ENCODE measurements around the gene BARHL2. TPM values are rescaled to one million over a fixed set of nuclear protein-coding genes. Genes with fewer than 3 reads are reported as not detected.

The BARHL2 gene
- total and polyA plus RNA-seq, 2 donors (not counting 3 experiments of a cell fraction or from before 2014, with no cell fraction given), result not detected

GRCh38 chr1:90720145-90720636, 3.1 kb upstream of the BARHL2 start:
- FAIRE-seq, result no peak
- Histone ChIP-seq H3K27ac (ENCODE audit: insufficient read depth, low read depth, low read length) (no peak overlapping the region), H3K79me2 (ENCODE audit: control insufficient read depth, insufficient read depth, low read length) (no peaks in the 10 kb centered on the region), H3K9ac (replicated peaks; ENCODE audit: extremely low read depth, insufficient read depth, low read length) (no peak overlapping the region), H2AFZ (ENCODE audit: low read depth, low read length) (no peak overlapping the region), H3K27me3 (ENCODE audit: control insufficient read depth in 2 of 2, insufficient read depth in 2 of 2, low read length in 2 of 2) (peaks cover 82 to 97% of the 10 kb centered on the region in 2 experiments), H3K9me3 (replicated peaks; ENCODE audit: control insufficient read depth, insufficient read depth, low read length) (no peaks in the 10 kb centered on the region), H3K36me3 (ENCODE audit: control insufficient read depth in 2 of 2, extremely low read depth in 1 of 2, insufficient read depth in 2 of 2, low read length in 2 of 2) (no peaks in the 10 kb centered on the region), H3K9me1 (replicated peaks; ENCODE audit: control insufficient read depth, extremely low read depth, insufficient read depth, low read length) (no peaks in the 10 kb centered on the region), H3K4me3 (replicated peaks in 1 of 3; ENCODE audit: insufficient read depth in 1 of 3, low read depth in 1 of 3, low read length in 3 of 3) (no peak overlapping the region), H3K4me1 (ENCODE audit: control insufficient read depth, extremely low read depth, insufficient read depth, low read length) (no peaks in the 10 kb centered on the region), H4K20me1 (replicated peaks; ENCODE audit: control insufficient read depth, extremely low read depth, insufficient read depth, low read length) (no peaks in the 10 kb centered on the region), H3K4me2 (ENCODE audit: insufficient read depth, low read length) (no peak overlapping the region)
- CTCF ChIA-PET, result interaction anchor here (0.7 to 4.8 kb wide), 7 partner anchors 11 to 558 kb away, joined by 3 to 117 read pairs (median 16); no protein-coding TSS in a partner anchor
- no TSS peak for BruUV-seq (replicated peaks)
- no peak for DNase-seq (ENCODE audit: low read depth, low spot score)
- POLR2A ChIA-PET, result no interaction called here
- TF ChIP-seq EZH2 (IDR thresholded peaks at IDR 0.05; ENCODE audit: borderline replicate concordance, low read depth, low read length, severe bottlenecking) (peak; percentile 9), JUN (IDR thresholded peaks at IDR 0.05; ENCODE audit: borderline replicate concordance, insufficient read depth, insufficient read length, low read depth) (no peak)
- intact Hi-C loops (cut with micrococcal nuclease) (loop anchor here (2.0 to 5.0 kb wide), 2 partner anchors 557 to 673 kb away; no protein-coding TSS in a partner anchor), dilution Hi-C loops (cut with MboI; ENCODE audit: extremely low pct_ligation_motif_present, low sequenced_read_pairs) (no loop called here)

GRCh38 chr1:90719330-90720144, 2.4 kb upstream of the BARHL2 start:
- BruUV-seq (replicated peaks), result no TSS peak

More at GRCh38 chr1:90719330-90720144, 2.4 kb upstream of the BARHL2 start:
- Histone ChIP-seq H3K79me2 (ENCODE audit: control insufficient read depth, insufficient read depth, low read length) (no peaks in the 10 kb centered on the region), H3K27me3 (ENCODE audit: control insufficient read depth in 2 of 2, insufficient read depth in 2 of 2, low read length in 2 of 2) (peaks cover 81 to 97% of the 10 kb centered on the region in 2 experiments), H3K9me1 (replicated peaks; ENCODE audit: control insufficient read depth, extremely low read depth, insufficient read depth, low read length) (no peaks in the 10 kb centered on the region), H3K9ac (replicated peaks; ENCODE audit: extremely low read depth, insufficient read depth, low read length) (no peak overlapping the region), H3K36me3 (ENCODE audit: control insufficient read depth in 2 of 2, extremely low read depth in 1 of 2, insufficient read depth in 2 of 2, low read length in 2 of 2) (no peaks in the 10 kb centered on the region), H4K20me1 (replicated peaks; ENCODE audit: control insufficient read depth, extremely low read depth, insufficient read depth, low read length) (no peaks in the 10 kb centered on the region), H3K4me1 (ENCODE audit: control insufficient read depth, extremely low read depth, insufficient read depth, low read length) (no peaks in the 10 kb centered on the region), H3K4me3 (replicated peaks in 1 of 3; ENCODE audit: insufficient read depth in 1 of 3, low read depth in 1 of 3, low read length in 3 of 3) (no peak overlapping the region), H2AFZ (ENCODE audit: low read depth, low read length) (no peak overlapping the region), H3K27ac (ENCODE audit: insufficient read depth, low read depth, low read length) (no peak overlapping the region), H3K9me3 (replicated peaks; ENCODE audit: control insufficient read depth, insufficient read depth, low read length) (no peaks in the 10 kb centered on the region), H3K4me2 (ENCODE audit: insufficient read depth, low read length) (no peak overlapping the region)
- ChIA-PET CTCF (interaction anchor here (1.4 to 4.8 kb wide), 6 partner anchors 12 to 447 kb away, joined by 3 to 117 read pairs (median 36); no protein-coding TSS in a partner anchor), POLR2A (no interaction called here)
- FAIRE-seq (no peak), DNase-seq (ENCODE audit: low read depth, low spot score) (no peak)
- intact Hi-C loops (cut with micrococcal nuclease) (loop anchor here (2.0 to 5.0 kb wide), 2 partner anchors 558 to 673 kb away; no protein-coding TSS in a partner anchor), dilution Hi-C loops (cut with MboI; ENCODE audit: extremely low pct_ligation_motif_present, low sequenced_read_pairs) (no loop called here)
- TF ChIP-seq MYC (IDR thresholded peaks at IDR 0.05; ENCODE audit: low read depth, low read length) (no peak), FOS (IDR thresholded peaks at IDR 0.05; ENCODE audit: borderline replicate concordance, insufficient read depth, low read length) (no peak), EZH2 (IDR thresholded peaks at IDR 0.05; ENCODE audit: borderline replicate concordance, low read depth, low read length, severe bottlenecking) (peak; percentile 87)
- TF ChIP-seq, protein P1, sequence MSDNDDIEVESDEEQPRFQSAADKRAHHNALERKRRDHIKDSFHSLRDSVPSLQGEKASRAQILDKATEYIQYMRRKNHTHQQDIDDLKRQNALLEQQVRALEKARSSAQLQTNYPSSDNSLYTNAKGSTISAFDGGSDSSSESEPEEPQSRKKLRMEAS (IDR thresholded peaks at IDR 0.05; ENCODE audit: insufficient read depth, insufficient read length), result no peak

Data from endothelial cell of umbilical vein (primary cell).